Measurements from ENCODE around the gene CRIP3.
"Not testable (repeated sequence)": the region's sequence is repeated elsewhere in the genome, so short reads cannot be mapped to it uniquely, and the experiment has no call there.

CRIP3 gene

GRCh38 chr6:43307451-43308100 is 1.1 kb downstream of the CRIP3 start:
- TF ChIP-seq, protein P1, sequence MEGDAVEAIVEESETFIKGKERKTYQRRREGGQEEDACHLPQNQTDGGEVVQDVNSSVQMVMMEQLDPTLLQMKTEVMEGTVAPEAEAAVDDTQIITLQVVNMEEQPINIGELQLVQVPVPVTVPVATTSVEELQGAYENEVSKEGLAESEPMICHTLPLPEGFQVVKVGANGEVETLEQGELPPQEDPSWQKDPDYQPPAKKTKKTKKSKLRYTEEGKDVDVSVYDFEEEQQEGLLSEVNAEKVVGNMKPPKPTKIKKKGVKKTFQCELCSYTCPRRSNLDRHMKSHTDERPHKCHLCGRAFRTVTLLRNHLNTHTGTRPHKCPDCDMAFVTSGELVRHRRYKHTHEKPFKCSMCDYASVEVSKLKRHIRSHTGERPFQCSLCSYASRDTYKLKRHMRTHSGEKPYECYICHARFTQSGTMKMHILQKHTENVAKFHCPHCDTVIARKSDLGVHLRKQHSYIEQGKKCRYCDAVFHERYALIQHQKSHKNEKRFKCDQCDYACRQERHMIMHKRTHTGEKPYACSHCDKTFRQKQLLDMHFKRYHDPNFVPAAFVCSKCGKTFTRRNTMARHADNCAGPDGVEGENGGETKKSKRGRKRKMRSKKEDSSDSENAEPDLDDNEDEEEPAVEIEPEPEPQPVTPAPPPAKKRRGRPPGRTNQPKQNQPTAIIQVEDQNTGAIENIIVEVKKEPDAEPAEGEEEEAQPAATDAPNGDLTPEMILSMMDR (IDR thresholded peaks at IDR 0.05; ENCODE audit: insufficient read depth, low read depth, low read length, missing control alignments) = no peak
- no peak for DNase-seq (ENCODE audit: low read depth)
- H3K4me3 ChIP-seq (ENCODE audit: low read length) = no peak overlapping the region

DNA sequence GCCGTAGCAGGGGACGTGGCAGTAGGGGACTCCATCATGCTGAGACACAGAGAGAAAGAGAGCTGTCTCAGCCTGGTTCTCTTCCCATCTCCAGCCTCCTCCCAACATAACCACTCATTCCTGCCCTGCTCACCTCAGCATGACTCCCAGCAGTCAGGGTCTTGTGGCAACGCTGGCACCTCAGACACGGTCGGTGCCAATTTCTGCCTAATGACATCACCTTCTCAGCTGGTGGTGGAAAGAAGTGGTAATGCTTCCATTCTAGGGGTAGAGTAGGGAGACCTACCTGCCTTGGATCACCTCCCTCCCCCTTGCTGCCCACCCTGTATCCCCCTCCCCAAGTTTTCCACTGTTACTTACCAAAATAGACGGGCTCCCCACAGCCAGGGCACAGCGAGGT is 2.5 kb downstream of the CRIP3 start:
- no peak for DNase-seq (ENCODE audit: low read depth)
- no peak overlapping the region for H3K4me3 ChIP-seq (ENCODE audit: low read length)
- TF ChIP-seq, protein P1 (IDR thresholded peaks at IDR 0.05; ENCODE audit: insufficient read depth, low read depth, low read length, missing control alignments) = no peak

- H3K4me3 ChIP-seq (ENCODE audit: low read length) = no peak overlapping the region
- TF ChIP-seq, protein P1 (IDR thresholded peaks at IDR 0.05; ENCODE audit: insufficient read depth, low read depth, low read length, missing control alignments) = no peak
- no peak for DNase-seq (ENCODE audit: low read depth)
Measured at GRCh38 chr6:43304882-43305281, 3.7 kb downstream of the CRIP3 start.

DNA sequence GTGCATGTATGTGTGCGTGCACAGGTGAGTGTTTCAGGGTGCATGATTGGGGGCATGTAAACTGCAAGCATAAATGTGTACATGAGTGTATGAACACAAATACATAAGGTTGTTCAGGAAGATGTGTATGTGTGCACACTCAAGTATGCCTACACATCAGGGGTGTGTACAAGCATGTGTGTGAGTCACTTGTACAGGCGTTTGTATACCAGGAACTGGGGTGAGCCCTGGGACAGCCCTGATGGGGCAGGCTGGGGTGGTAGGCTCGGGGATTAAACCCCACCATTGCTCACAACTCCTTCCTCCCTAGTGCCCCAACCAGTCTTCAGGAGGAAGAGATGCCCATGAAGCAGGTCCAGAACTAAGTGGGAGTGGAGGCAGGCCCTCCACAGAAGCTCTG is 4.3 kb downstream of the CRIP3 start:
- DNase-seq (ENCODE audit: low read depth) = peak; percentile 22
- TF ChIP-seq, protein P1 (IDR thresholded peaks at IDR 0.05; ENCODE audit: insufficient read depth, low read depth, low read length, missing control alignments) = no peak
- H3K4me3 ChIP-seq (ENCODE audit: low read length) = no peak overlapping the region

- no peak for DNase-seq (ENCODE audit: low read depth)
- H3K4me3 ChIP-seq (ENCODE audit: low read length) = no peak overlapping the region
- TF ChIP-seq, protein P1 (IDR thresholded peaks at IDR 0.05; ENCODE audit: insufficient read depth, low read depth, low read length, missing control alignments) = no peak
Measured at GRCh38 chr6:43303751-43304331, 4.8 kb downstream of the CRIP3 start.

- DNase-seq (ENCODE audit: low read depth); H3K4me3 ChIP-seq (ENCODE audit: low read length): not testable (repeated sequence)
Measured at GRCh38 chr6:43303006-43303405, 5.6 kb downstream of the CRIP3 start.

DNA sequence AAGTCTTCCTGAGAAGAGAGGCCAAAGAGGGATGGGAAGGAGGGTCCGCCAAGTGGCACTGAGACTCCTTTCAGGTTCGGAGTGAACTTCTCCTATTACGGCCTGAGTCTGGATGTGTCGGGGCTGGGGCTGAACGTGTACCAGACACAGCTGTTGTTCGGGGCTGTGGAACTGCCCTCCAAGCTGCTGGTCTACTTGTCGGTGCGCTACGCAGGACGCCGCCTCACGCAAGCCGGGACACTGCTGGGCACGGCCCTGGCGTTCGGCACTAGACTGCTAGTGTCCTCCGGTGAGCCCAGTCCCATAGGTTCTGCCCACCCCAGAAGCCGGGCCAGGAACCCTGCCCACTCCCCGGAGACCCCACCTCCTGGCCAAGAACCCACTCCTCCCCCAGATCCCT is 6.5 kb downstream of the CRIP3 start:
- TF ChIP-seq, protein P1 (IDR thresholded peaks at IDR 0.05; ENCODE audit: insufficient read depth, low read depth, low read length, missing control alignments) = no peak
- DNase-seq (ENCODE audit: low read depth) = no peak
- H3K4me3 ChIP-seq (ENCODE audit: low read length) = no peak overlapping the region

All from epithelial cell of esophagus (primary cell).